HG03521 (cell line): ENCODE data around the gene LRR1.
A peak's percentile ranks its signal among the peaks of the same experiment; 100 is the strongest.
"Not testable (repeated sequence)": the region's sequence is repeated elsewhere in the genome, so short reads cannot be mapped to it uniquely, and the experiment has no call there.

Experiments used
- ATAC-seq: cut with Tn5 transposase; IDR thresholded peaks from one replicate; pipeline ENCODE4 v1.9.1; 2021; ENCODE audit warnings: mild to moderate bottlenecking, moderate library complexity; ENCODE audit not compliant: unreplicated experiment

Gene LRR1, protein sequence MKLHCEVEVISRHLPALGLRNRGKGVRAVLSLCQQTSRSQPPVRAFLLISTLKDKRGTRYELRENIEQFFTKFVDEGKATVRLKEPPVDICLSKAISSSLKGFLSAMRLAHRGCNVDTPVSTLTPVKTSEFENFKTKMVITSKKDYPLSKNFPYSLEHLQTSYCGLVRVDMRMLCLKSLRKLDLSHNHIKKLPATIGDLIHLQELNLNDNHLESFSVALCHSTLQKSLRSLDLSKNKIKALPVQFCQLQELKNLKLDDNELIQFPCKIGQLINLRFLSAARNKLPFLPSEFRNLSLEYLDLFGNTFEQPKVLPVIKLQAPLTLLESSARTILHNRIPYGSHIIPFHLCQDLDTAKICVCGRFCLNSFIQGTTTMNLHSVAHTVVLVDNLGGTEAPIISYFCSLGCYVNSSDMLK

DNA sequence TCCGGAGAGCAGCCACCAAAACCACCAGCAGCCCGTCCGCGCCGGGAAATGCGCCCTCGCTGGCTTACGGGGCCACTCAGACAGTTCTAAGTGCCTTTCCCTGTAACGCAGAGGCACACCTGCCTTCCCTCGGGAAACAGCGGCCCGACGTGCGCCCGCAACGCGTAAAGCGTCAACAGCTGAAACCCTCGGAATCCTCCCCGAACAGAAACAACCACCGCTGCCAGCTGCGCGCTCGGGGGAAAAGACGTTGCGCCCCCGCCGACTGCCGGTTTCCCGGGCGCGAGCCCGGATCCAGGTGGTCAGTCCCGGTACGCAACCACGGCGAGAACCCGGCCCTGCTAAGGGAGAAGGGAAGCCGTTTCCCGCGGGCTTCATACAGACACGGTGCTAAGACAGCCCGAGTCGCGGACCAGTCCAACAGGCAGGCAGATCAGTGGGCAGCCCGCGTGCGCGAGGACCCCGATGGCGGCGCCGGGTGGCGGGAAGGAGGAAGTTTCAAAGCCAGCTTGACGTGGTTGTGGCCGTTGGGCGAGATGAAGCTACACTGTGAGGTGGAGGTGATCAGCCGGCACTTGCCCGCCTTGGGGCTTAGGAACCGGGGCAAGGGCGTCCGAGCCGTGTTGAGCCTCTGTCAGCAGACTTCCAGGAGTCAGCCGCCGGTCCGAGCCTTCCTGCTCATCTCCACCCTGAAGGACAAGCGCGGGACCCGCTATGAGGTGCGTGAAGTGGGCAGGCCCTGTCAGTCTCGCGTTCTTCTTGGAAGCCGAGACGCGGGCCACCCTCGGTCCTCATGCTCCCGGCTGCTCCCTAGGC is at the start of gene LRR1:
LRR1 (plus strand) TSS at position 456 of the 816 bp plus-strand sequence; CDS start at position 537, 81 bp downstream.
- peak; percentile 58 for ATAC-seq

DNA sequence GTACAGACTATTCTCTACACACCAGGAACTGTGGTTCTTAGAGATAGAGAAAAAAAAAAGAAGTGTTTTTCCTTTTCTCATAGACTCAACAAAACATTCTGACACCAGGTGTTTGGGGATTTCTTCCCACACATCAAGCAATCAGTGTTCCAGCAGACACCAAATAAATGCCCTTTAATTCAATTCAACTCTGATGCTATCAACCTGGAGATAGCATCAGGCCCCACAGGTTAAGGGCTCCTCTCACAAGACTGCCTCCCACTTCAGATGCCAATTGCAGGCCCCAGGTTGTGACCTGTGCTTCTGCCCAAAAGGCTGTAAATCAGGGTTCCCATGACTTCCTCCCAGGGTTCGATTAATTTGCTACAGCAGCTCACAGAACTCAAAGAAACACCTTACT is 49.3 kb upstream of the LRR1 start:
- ATAC-seq = no peak

DNA sequence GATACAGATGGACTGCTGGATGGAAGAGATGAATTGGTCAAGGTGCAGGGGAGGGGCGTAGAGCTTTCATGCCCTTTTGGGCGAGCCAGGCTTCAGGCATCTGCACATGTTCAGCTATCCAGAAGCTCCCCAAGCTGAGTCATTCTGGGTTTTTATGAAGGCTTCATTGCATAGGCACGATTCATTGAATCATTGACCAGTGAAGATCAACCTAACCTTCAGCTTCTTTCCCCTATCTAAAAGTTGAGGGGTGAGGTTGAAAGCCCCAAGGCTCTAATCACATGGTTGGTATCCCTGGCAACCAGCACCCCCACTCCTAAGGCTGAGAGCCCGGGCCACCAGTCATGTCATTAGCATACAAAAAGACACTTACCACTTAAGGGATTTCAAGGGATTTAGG is 48.9 kb upstream of the LRR1 start:
- ATAC-seq = no peak

DNA sequence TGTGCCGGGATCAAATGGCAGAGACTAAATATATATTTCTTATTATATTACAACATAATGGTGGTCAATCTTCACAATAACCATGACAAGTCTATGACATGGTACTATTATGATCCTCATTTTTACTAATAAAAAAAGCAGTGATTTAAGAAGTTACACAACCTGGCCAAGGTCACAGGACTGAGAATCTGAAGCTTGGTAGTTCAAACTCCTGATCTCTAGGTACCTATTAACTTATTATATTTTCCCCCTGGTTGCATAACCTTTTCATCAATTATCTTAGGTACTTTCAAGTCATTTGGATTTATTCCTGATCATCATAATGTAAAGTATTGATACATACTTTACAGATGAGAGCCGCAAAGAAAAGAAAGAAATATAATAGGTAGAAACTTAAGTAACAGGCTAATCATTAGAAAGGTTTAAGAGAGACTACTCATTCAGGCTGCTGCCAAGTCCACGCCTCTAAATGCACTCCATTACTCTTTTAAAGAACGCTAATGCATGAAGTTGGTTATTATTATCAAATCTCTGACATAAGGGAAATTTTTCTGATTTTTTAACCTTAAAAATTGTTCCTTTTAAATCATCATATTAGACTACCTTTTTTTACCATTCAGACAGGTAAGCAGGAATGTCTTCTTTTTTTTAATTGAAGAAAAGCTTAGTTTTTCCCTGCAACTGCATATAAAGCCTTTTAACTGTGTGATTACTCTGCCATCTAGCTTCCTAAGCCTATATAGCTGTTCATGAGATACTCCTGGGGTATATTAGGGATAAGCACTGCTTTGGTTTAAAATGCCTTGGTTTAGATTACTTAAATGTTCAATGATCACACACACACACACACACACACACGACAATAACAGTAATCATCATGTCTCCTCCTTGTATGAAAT is 48.2 kb upstream of the LRR1 start:
- no peak for ATAC-seq

DNA sequence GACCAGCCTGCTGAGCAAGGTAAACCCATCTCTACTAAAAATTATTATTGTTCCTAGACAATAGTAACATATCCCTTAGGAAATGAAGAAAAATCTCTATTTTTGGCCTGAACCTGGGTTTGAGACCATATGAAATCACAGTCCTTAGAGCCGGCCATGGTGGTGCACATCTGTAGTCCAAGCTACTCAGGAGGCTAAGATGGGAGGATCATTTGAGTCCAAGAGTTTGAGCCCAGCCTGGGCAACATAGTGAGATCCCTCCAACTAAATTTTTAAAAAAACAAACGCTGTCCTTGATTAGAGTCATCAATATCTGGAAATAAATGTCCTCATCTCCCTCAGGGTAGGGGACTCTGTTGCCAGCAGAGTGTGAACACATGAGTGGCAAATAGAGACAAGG is 47.2 kb upstream of the LRR1 start:
- no peak for ATAC-seq

DNA sequence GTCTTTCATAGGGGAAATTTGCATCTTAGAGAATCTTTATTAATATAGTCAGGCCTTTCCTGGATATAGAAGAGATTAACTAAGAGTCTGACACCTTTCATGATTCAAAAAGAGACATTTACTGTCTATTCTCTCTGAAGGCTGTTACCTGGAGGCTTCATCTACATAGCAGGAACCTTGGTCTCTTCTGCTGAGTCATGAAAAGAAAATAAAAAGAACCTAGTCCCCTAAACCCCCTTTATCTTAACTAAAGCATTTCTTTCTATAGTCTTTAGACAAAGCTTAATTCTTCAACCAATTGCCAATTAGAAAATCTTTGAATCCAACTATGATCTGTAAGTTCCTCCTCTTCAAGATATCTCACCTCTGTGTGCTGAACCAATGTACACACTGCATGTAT is 45.6 kb upstream of the LRR1 start:
- ATAC-seq = no peak

DNA sequence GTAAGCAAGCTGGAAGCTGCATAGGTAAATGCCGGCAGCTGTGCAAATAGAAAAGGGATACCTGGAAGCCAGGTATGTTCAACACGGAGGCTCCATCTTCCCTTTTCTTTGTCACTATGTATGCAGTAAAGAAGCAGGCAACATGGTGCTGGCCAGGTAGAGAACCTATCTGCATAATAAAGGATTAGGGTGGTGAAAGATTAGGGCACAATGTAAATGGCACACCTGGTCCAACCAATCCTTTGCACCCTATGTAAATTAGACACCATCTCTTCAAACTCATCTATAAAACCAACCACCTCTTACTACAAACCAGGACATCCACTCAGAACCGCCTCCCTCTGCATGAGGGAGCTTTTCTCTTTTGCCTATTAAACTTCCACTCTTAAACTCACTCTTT is 44.8 kb upstream of the LRR1 start:
- no peak for ATAC-seq

DNA sequence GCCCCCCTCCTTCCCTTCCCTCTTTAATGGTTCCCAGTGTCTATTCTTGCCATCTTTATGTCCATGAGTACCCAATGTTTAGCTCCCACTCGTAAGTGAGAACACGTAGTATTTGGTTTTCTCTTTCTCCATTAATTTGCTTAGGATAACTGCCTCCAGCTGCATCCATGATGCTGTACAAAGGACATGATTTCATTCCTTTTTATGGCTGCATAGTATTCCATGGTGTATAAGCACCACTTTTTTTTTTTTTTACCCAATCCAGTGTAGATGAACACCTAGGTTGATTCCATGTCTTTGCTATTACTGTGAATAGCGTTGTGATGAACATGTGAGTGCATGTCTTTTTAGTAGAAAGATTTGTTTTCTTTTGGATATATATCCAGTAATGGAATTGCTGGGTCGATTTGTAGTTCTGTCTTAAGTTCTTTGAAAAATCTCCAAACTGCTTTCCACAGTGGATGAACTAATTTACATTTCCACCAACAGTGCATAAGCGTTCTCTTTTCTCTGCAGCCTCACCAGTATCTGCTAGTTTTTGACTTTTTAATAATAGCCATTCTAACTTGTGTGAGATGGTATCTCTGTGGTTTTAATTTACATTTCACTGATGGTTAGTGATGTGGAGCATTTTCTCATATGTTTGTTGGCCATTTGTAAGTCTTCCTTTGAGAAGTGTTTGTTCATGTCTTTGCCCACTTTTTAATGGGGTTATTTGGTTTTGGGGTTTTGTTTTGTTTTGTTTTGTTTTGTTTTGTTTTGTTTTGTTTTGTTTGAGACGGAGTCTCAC is 38.6 kb upstream of the LRR1 start:
- ATAC-seq = no peak

DNA sequence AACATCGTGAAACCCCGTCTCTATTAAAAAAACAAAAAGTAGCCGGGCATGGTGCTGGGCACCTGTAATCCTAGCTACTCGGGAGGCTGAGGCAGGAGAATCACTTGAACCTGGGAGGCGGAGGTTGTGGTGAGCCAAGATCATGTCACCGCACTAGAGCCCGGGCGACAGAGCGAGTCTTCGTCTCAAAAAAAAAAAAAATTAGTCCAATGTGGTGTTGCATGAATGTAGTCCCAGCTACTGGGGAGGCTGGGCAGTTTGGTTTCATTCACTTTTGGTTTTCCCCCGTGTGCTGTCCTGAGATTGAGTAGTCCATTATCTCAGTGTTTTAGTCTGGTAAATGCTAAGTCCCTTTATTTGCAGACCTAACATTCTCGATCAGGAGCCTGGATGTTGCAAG is 32.0 kb upstream of the LRR1 start:
- no peak for ATAC-seq

DNA sequence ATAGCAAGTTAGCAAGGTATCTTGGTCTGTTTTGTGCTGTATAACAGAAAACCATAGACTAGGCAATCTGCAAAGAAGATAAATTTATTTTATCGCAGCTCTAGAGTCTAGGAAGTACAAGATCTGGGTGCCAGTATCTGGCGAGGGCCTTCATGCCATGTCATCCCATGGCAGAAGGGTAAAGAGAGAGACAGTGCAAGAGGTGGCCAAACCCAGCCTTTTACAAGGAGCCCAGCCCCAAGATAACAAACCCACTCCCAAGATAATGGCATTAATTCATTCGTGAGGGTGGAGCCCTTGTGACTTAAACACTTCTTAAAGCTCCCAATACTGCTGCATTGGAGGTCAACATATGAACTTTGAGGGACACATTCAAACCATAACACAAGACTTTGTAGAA is 29.5 kb upstream of the LRR1 start:
- no peak for ATAC-seq

DNA sequence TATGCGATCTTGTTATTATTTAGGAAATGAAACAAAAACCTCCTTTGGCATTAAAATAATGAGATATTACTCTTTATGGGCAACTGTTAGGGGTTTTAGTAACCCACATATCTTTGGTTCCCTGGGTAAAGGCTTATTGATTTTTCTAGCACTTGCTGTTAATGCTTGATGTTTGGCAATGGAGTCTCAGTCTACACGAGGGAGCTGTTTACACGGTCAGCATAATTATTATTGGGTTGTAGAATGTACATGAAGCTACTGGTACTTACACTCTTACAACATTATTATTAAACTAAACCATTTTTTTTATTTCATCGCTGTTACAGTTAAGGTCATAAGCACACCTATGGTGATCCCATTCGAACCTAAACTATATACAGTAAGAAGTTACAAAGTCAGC is 24.7 kb upstream of the LRR1 start:
- ATAC-seq = no peak

DNA sequence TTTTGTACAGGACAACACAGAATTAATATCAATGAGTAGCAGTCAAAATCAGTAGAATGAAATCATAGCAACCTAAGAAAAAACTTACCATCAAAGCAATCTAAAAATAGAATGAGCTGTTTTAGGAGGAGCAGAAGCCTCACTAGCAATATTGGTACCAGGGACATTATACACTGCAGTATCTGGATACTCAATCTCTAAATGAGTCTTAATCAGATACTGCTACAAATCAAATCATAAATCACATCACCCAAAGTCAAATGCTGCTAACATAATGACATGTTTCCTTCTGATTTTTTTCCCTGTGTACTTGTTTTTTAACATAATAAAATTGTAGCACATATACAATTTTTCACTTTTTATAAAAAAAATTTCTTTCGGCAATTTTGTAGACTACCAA is 20.6 kb upstream of the LRR1 start:
- ATAC-seq = no peak

DNA sequence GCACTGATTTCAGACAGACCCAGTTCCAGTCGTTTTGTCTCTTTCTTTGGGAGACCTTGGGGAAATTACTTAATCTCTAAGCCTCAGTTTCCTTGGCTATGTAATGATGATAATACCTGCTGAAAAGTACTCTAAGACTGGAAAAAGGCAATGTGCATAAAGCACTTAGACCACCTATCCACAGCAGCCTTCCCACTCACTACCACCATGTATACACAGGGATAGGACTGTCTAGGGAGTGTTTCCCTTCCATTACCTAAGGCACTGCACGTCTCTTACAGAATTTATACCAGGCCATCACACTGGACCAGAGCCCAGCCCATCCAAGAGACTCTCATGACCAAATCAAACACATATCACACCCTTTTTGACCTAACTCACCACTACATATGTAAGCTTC is 18.9 kb upstream of the LRR1 start:
- no peak for ATAC-seq

DNA sequence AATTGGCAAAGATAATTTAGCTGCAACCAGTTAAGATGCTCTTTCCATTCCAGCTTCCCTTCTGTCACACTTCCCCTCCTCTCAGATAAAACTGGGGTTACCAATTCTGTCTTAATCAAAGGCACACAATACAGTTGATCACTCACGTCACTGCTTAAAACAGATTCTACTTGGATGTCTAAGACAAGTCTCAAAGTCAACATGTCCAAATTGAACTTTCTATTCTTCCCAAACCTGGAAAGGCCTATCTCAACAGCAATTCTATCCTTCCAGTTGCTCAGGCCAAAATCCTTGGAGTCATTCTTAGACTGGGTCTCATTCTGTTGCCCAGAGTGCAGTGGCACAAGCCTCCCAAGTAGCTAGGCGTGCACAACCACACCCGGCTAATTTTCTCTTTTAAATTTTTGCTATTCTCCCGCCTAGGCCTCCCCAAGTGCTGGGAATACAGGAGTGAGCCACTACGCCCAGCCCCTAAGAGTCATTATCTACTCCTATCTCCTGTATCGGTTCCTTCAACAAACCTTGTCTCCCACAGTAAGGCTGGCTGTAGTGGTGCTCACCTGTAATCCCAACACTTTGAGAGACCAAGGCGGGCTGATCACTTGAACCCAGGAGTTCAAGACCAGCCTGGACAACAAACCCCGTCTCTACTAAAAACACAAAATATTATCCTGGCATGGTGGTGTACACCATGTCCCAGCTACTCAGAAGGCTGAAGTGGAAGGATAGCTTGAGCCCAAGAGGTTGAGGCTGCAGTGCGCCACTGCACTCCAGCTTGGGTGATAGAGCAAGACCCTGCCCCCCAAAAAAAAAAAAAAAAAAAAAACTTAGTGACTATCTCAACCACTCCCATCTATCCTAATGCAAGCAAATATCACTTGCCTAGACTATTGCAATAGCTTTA is 17.3 kb upstream of the LRR1 start:
- no peak for ATAC-seq

DNA sequence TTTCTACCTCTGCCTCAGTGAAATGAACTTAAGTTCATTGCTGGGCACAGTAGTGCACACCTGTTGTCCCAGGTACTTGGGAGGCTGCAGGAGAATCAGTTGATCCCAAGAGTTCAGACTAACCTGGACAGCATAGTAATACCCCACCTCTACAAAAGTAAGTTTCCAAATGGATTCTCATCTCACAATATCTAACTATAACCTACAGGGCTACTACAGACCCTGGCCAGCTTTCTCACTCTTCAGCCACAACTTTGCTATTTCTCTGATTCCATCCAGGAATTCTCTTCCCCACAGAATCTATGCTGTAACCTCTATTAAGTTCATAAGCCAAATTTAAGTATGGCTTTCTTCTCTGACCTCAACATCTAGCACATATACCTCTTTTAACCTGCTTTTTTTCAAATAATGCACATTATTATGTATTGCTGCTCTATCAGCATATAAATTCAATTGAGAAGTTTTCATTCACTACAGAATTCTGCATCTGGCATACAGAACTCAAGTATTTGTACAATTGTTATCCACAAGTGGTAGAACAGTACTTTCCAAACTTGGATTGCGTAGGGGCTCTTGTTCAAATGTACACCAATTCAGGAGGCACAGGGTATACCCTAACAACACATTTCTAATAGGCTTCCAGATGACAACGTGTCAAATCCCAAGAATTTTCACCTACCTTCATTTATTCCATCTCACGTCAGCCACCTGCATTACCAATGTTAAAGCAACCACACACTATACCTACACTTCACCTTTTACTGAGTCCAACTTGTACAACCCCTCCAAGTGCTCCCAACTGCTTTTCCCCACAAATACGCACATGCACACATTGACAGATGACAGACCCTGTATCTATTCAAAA is 16.4 kb upstream of the LRR1 start:
- ATAC-seq = no peak

DNA sequence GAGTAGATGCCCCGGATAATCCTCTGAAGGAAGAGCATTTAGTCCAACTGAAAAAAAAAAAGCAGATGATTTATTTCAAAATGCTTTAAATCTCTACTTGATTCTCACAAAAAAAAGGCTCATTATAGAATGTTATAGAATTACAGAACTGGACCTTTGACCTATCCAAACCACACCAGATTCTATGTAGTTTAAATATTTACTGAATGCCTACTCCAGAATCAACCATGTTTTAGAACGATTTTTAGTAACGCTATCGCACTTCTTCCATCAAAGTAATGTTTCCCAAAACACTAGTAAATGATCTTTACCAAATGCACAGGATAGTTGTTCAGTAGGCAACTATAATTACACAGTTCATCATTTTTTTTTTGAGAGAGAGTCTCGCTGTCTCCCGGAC is 15.1 kb upstream of the LRR1 start:
- ATAC-seq = no peak

DNA sequence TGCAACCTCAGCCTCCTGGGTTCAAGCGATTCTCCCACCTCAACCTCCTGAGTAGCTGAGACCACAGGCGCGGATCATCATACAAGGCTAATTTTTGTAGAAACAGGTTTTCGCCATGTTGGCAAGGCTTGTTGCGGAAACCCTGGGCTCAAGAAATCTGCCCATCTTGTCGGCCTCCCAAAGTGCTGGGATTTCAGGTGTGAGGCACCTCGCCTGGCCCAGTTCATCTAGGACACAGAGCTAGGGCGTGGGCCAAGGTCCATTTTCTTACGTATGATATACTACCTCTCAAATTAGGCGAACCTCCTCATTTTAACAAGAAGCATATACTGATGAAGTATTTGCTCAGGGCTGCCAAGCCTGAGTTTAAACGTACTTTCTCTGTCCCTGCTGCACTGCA is 14.7 kb upstream of the LRR1 start:
- ATAC-seq = no peak

DNA sequence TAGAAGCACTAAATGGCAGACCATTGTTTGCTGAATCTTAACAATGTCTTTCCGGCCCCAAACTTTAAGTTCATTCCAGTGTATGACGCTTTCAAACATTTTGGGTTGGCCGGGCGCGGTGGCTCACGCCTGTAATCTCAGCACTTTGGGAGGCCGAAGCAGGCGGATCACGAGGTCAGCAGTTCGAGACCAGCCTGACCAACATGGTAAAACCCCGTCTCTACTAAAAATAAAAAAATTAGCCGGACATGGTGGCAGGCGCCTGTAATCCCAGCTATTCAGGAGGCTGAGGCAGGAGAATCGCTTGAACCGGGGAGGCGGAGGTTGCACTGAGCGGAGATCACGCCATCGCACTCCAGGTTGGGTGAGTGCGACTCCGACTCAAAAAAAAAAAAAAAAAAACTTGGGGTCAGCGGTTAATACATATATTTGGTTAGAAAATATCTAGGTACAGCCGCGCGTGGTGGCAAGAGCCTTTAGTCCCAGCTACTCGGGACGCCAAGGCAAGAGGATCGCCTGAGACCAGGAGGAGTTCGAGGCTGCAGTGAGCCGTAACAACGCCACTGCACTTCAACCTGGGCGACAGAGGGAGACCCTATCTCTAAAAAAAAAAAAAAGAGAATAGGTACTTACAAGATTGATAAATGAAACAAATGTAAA is 13.6 kb upstream of the LRR1 start:
- not testable (repeated sequence) for ATAC-seq
